ENCODE results near the gene TMEM87A. TPM values are rescaled to one million over a fixed set of nuclear protein-coding genes. Genes with fewer than 3 reads are reported as not detected.
"Not testable (repeated sequence)": the region's sequence is repeated elsewhere in the genome, so short reads cannot be mapped to it uniquely, and the experiment has no call there.

Gene TMEM87A, protein sequence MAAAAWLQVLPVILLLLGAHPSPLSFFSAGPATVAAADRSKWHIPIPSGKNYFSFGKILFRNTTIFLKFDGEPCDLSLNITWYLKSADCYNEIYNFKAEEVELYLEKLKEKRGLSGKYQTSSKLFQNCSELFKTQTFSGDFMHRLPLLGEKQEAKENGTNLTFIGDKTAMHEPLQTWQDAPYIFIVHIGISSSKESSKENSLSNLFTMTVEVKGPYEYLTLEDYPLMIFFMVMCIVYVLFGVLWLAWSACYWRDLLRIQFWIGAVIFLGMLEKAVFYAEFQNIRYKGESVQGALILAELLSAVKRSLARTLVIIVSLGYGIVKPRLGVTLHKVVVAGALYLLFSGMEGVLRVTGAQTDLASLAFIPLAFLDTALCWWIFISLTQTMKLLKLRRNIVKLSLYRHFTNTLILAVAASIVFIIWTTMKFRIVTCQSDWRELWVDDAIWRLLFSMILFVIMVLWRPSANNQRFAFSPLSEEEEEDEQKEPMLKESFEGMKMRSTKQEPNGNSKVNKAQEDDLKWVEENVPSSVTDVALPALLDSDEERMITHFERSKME
- total RNA-seq, result 10 to 100 TPM; 39.2 to 48.3 (median 43.3) TPM
- 10 to 100 TPM; 13.4 to 15.4 (median 15.0) TPM for polyA plus RNA-seq
- long read RNA-seq, donor 1, transcript TMEM87A-202 (20 exons, 3,109 nt), result major isoform, 7 of 23 reads
- long read RNA-seq, donor 1, partial matches to known transcripts, result 14 of 23 reads
- long read RNA-seq, donor 1, other reads (novel, unspliced or antisense), result 0 of 23 reads
- long read RNA-seq, donor 2, transcript TMEM87A-202 (20 exons, 3,109 nt), result major isoform, 8 of 20 reads
- long read RNA-seq, donor 2, partial matches to known transcripts, result 12 of 20 reads
- long read RNA-seq, donor 2, other reads (novel, unspliced or antisense), result 0 of 20 reads

DNA sequence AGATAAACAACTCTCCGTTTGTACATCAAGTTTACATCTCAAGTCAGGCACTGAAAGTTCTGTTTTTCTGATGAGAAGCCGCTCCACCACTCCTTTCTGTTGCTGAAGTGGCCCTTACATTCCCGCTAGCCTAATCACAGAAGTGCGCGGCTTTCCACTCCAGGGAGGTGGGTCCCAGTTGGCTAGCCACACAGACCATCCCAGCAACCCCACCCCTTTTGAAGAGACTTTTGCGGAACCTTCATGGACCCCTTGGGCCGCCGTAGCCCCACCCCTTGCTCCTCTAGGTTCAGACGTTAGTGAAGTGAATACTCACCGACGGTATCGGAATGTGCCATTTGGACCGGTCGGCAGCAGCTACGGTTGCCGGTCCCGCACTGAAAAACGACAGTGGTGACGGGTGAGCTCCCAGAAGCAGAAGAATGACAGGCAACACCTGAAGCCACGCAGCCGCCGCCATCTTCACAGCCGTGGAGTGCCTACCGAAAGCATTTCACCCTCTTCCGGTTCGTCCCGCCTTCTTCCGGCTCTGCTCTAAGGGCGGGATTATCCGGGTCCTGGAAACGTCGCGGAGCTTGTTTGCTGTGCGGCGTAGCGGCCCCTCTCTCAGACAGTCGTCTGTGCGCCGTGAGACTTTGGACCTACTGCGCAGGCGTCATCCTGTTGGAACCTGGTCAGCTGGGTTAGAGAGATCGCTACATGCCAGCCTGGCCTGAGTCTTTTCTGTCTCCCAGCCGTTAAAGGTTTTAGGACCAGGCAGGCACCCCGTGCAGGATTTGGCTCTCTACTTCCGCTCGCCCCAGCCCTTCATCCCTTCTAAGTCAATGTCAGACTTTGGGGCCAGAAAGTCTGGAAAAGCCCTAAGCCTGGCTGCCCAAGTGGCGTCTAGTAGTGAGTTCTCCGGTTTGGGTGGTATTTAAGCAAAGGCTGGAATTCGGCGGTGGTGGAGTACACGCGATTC lies at the start of gene TMEM87A, which contains the start of gene GANC:
TMEM87A (minus strand) TSS at position 495 of the 961 bp plus-strand sequence; CDS start at position 460, 35 bp downstream.
GANC (plus strand) TSS at position 263 of the 961 bp plus-strand sequence. CDS start 1,281 bp downstream, outside the sequence.
- intact Hi-C loops (cut with DNase I; ENCODE audit: low total_unique reads), result no loop called here
- Histone ChIP-seq H3K4me1 (peaks cover 26 to 74% (median 59%) of the 10 kb centered on the region in 6 donors), H3K4me3 (peak within 1 kb of the TSS; percentile 58 to 81 (median 72)), H3K36me3 (peaks cover 0 to 21% (median 3%) of the 10 kb centered on the region in 6 donors), H3K27me3 (replicated peaks in 1 of 7) (no peaks in the 10 kb centered on the region), H3K9me3 (no peaks in the 10 kb centered on the region), H3K27ac (peak within 1 kb of the TSS; percentile 95 to 99 (median 98))
- WGBS, 5 donors, result 0 to 1% (median 0%) methylated on average over 41 to 52 of the region's 52 CpGs
- TF ChIP-seq, protein P1, sequence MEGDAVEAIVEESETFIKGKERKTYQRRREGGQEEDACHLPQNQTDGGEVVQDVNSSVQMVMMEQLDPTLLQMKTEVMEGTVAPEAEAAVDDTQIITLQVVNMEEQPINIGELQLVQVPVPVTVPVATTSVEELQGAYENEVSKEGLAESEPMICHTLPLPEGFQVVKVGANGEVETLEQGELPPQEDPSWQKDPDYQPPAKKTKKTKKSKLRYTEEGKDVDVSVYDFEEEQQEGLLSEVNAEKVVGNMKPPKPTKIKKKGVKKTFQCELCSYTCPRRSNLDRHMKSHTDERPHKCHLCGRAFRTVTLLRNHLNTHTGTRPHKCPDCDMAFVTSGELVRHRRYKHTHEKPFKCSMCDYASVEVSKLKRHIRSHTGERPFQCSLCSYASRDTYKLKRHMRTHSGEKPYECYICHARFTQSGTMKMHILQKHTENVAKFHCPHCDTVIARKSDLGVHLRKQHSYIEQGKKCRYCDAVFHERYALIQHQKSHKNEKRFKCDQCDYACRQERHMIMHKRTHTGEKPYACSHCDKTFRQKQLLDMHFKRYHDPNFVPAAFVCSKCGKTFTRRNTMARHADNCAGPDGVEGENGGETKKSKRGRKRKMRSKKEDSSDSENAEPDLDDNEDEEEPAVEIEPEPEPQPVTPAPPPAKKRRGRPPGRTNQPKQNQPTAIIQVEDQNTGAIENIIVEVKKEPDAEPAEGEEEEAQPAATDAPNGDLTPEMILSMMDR (IDR thresholded peaks at IDR 0.05 in 8 of 11, conservative IDR thresholded peaks at IDR 0.05 in 3 of 11), result peak in 3 of 11 experiments; percentile 8 to 27 (median 8)
- TF ChIP-seq POLR2AphosphoS5 (IDR thresholded peaks at IDR 0.05) (peak; percentile 94 to 96 (median 95)), POLR2A (IDR thresholded peaks at IDR 0.05) (peak in 2 of 3 donors; percentile 29 to 83)
- DNase-seq, result peak; percentile 99

DNA sequence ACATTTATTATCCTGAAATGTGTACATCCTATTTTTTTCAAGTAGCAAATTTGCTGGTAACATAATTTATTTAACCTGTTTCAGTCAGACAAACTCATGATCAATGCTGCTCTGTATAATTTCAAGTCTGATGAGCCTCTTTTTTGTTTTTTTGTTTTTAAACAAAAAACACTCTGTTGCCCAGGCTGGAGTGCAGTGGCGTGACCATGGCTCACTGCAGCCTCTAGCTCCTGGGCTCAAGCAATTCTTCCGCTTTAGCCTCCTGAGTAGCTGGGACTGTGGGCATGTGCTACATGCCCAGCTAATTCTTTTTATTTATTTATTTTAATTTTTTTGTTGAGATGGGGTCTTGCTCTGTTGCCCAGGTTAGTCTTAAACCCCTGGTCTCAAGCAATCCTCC lies 46.0 kb upstream of the TMEM87A start:
- 98 to 100% (median 100%) methylated on average over 2 of the region's 2 CpGs for WGBS, 5 donors
- DNase-seq, result no peak
- no peak overlapping the region for H3K4me3 ChIP-seq
- TF ChIP-seq POLR2A (IDR thresholded peaks at IDR 0.05), result no peak
- TF ChIP-seq POLR2AphosphoS5 (IDR thresholded peaks at IDR 0.05), result no peak
- TF ChIP-seq, protein P1 (IDR thresholded peaks at IDR 0.05 in 8 of 11, conservative IDR thresholded peaks at IDR 0.05 in 3 of 11), result no peak
- intact Hi-C loops (cut with DNase I; ENCODE audit: low total_unique reads), result no loop called here
- H3K27ac ChIP-seq, result no peak overlapping the region
- H3K27me3 ChIP-seq (replicated peaks in 1 of 7), result no peaks in the 10 kb centered on the region
- H3K9me3 ChIP-seq, result no peaks in the 10 kb centered on the region
- no peaks in the 10 kb centered on the region for H3K4me1 ChIP-seq
- H3K36me3 ChIP-seq, result peaks cover 3 to 88% (median 25%) of the 10 kb centered on the region in 6 donors

DNA sequence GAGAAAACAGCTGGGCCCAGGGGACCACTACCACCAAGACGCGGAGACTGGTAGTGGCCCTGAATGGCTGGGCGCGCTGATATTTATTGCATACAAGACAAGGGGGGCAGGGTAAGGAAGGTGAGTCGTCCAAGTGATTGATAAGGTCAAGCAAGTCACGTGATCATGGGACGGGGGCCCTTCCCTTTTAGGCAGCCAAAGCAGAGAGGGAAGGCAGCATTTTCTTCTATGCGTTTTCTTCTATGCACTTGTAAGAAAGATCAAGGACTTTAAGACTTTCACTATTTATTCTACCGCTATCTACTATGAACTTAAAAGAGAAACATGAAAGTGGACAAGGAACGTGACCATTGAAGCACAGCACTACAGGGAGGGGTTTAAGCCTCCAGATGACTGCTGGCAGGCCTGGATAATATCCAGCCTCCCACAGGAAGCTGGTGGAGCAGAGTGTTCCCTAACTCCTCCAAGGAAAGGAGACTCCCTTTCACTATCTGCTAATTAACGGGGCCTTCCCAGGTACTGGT lies 43.1 kb upstream of the TMEM87A start:
- H3K4me3 ChIP-seq; intact Hi-C loops (cut with DNase I; ENCODE audit: low total_unique reads); H3K27ac ChIP-seq; H3K9me3 ChIP-seq; DNase-seq; H3K27me3 ChIP-seq (replicated peaks in 1 of 7); H3K4me1 ChIP-seq: not testable (repeated sequence)
- H3K36me3 ChIP-seq, result peaks cover 0 to 88% (median 20%) of the 10 kb centered on the region in 6 donors
- 70 to 76% (median 72%) methylated on average over 11 of the region's 11 CpGs for WGBS, 5 donors

All from spleen (tissue), 13 donors.